Mucosa of gallbladder (tissue), 1 donor: ENCODE results near the gene TBC1D1. TPM values are rescaled to one million over a fixed set of nuclear protein-coding genes. Genes with fewer than 3 reads are reported as not detected.

Experiments used
- DNase-seq: peaks from one replicate; pipeline ENCODE4 v3.0.0-alpha.2; 2020; ENCODE audit warnings: low spot score
- total RNA-seq: library from RNA; stranded (reverse); gene quantifications from one replicate; pipeline ENCODE4 v1.2.1, GENCODE V29; 2021
- donor health status: DM: no; HTN: no; CAD: no.

The TBC1D1 gene
- total RNA-seq, 1 donor from 2014 or later = 159 TPM

DNA sequence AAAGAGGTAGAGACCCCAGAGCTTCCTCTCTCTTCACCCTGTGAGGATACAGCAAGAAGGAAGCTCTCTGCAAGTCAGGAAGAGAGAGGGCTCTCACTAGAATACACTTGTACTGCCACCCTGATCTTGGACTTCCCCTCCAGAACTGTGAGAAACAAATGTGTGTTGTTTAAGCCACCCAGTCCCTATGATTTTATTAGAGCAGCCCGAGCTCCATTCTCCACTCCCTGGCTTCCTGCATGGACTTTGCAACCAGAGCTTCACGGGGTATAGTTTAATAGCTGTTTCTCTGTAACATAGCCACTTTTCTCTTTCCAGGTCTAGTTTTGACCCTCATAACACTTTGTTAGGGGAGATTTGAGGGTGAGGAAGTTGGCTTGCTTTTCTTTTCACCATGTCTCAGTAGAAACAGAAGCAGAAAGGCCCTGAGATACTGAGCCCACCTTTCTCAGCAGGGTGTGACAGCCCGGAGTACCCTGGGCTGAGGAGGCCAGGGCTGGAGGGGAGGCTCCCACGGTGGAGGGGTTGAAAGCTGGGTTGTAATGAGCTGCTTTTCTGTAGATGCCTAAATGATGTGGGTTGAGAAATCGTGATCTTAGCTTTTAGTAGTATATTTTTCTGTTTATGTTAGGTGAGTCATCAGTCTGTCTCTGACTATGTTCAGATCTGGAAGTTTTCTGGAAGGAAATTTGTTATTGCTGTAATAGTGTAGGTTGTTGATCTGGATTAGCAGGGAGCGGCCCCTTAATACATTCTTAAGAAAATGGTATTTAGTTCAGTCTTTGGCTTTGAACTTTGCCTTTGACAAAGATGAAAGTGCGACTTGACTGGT, 187.9 kb downstream of the TBC1D1 start:
- DNase-seq = no peak

DNA sequence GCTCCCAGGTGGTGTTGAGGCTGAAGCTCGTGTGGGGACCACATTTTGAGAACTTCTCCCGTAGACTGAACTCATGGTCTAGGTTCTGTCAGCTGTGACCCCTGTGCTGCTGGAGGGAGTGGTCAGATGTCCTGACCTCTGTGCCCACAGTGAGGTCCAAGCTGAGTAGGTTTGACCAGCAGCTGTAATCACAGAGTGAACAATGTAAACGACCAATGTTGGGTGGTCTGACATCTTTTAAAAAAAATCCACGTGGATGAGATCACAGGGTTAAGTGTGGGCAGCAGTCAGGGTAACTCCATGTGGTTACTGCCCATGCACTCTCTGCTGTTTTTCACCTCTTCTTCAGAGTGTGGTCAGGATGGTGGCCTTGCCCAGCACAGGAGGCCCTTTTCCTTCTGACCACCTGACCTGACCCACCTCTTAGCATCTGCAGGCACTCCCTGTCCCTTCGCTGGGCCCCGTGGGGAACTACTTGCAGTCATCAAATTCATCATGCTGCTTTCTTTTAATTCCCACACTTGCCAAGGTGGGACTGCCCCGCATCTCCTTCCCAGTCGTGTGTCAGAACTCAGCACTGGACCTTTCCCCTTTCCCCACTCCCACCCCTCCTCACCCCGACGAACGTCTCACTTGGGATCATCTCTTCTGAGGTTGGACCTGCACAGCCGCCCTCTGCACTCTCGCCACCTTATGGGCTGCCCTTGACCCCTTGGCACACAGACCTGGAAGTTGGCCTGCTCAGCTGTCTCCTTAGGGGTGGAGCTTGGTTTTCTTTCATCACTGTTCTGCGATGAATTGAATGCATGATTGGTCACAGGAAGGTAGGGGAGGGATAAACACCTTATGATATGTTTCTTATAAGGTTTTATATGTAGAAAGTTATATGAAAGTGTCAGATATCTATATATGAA, 189.4 kb downstream of the TBC1D1 start:
- no peak for DNase-seq

DNA sequence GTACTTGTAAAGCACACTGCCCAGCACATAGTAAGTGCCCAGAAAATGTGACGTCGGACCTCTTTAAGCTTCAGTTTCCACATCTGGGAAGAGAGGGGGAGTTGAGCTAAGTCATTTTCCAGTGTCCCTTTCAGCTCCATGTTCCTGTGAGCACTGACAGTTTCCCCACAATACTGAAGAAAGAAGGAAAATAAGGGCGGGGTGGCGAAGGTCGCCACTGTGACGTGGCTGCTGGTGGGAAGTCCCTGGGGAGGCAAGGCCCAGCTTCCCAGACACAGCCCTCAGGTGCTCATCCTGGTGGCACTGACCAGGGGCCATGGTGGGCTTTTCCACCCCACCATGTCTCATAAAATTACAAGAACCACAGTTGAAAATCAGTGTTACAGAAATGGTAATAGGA, 191.1 kb downstream of the TBC1D1 start:
- DNase-seq = no peak

DNA sequence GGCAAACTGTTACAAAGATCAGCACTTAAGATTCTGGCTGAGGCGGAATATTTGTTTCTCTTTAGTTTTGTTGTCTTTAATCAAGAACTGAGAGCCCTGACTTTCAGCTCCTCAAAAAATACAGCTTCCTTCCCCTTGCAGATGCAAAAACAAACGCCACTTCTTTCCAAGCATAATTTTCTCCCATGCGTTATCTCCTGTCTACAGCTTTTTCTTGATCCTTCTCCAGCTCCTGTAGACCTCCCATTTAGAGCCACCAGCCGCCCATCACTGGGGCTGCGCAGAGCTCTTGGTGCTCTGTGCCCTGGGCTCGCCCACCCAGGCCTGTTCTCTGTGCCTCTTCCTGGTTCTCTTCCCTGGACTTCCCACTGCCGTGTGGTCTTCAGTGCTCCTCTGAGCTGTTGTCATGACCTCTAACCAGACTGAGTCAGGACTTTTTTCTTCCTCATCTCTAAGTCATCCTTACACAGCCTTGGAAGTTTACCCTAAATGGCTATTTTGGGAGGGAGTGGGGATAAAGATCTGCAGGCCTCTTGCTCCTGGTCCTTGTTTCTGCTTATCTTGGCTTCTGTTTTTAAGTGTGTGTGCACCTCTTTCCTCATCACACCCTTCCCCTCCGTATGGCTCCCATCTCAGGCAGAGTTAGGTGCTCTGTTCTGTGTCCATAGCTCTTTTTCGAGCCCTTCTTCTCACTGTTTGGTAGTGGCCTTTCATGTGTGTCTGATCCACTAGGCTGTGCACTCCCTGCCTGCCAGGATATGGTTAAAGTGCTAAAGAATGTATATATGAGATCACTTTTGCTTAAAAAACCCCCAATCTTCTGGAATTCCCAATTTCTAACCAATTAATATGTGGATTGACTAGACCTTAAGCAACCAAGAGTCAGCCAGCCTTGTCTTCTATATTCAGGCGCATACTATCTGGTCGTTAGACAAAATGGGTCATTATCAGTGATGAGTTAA, 191.8 kb downstream of the TBC1D1 start:
- no peak for DNase-seq

GRCh38 chr4:38084877-38085711, 194.2 kb downstream of the TBC1D1 start:
- no peak for DNase-seq

- no peak for DNase-seq
These were observed 194.9 kb downstream of the TBC1D1 start for GRCh38 chr4:38085751-38086150.

GRCh38 chr4:38086151-38086848, 195.4 kb downstream of the TBC1D1 start:
- no peak for DNase-seq

GRCh38 chr4:38086849-38087226, 196.0 kb downstream of the TBC1D1 start:
- no peak for DNase-seq

DNA sequence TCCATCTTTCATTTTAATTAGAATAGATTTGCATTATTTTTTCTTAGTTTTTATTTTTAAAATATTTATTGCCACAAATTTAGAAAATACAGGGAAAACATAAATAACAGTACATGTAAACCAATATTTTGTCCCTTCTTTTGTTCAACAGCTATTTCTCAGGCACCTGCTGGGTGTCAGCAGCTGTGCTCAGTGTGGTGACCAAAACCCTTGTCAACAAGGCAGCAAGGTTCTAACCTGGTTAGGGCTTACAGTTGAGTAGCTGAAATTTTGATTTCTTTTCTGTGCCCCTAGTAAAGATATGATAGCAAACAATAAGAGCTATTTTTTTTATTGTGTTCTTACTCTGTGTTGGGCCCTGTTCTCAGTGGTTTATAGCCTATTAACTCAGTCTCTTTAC, 197.4 kb downstream of the TBC1D1 start:
- no peak for DNase-seq

DNA sequence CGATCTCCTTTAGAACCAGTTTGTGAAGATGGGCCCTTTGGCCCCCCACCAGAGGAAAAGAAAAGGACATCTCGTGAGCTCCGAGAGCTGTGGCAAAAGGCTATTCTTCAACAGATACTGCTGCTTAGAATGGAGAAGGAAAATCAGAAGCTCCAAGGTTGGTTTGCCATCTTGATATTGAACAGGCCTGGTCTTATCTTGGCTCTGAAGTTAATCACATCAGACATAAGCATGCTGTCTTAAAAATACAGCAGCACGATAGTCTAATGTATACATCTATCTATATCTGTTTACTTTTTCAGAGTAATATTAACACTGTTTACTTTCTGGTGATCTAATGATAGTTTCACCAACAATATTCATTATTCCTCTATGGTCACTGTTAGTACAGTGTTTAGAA, 199.1 kb downstream of the TBC1D1 start:
- no peak for DNase-seq

GRCh38 chr4:38090455-38091246, 199.8 kb downstream of the TBC1D1 start:
- no peak for DNase-seq

DNA sequence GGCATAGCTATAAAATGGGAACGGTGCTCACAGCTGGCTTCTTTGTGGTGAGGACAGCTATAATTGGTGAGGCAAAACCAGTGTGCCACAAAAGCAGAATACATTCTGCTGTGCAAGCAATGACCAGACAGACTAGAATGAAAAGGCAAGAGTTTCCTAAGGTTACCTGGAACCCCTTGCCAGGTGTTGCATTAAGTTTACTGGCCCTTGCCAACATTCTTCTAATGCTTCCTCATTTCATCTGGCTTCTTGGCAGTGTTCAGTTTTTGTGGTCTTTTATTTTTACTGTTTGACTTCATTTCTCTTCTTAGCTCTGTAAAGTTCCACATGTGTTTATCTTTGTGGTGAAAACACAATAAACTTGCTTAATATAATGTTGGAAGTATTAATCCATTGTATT, 200.8 kb downstream of the TBC1D1 start:
- DNase-seq = no peak

DNA sequence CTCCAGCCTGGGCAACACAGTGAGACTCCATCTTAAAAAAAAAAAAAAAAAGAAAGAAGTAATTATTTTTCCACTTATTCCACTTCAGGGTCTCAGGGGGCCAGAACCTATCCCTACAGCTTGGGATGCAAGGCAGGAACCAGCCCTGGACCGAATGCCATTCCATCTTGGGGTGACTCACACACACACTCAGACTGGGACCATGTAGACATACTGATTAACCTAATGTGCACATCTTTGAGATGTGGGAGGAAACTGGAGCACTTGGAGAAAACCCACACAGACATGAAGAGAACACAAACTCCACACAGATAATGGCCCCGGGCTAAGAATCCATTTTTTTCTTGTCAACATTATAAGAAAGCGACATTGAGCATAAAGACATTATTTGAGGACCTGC, 201.8 kb downstream of the TBC1D1 start:
- DNase-seq = no peak

DNA sequence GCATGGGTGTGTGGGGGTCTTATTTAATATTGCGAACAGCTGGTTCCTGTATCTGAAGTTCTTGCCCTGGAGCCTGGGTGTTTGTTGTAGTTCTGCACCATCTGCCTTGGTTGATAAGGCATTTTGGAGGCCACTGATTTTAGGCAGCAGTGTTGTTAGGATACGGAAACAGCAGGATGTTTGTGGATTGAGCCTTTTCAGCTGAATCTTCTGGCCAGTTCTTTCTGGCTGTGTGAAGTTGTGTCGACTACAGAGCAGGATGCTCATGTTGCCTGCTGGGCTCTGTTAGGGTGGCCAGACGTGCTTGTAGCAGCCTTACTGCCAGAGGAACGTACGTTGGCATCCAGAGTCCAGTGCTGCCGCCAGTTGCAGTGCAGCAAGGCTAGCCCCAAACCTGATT, 203.5 kb downstream of the TBC1D1 start:
- DNase-seq = peak; percentile 51

DNA sequence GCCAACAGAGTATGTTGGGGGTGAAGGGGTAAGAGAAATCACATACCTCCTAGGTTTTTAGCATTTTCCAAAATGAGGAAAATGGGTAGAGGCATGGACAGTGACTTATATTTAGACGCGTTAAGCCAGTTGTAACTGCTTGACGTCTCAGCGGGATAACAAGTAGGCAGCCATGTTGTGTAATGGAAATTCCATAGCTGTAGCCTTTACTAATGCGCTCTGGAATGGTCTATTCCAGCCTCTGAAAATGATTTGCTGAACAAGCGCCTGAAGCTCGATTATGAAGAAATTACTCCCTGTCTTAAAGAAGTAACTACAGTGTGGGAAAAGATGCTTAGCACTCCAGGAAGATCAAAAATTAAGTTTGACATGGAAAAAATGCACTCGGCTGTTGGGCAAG, 204.8 kb downstream of the TBC1D1 start:
- no peak for DNase-seq

DNA sequence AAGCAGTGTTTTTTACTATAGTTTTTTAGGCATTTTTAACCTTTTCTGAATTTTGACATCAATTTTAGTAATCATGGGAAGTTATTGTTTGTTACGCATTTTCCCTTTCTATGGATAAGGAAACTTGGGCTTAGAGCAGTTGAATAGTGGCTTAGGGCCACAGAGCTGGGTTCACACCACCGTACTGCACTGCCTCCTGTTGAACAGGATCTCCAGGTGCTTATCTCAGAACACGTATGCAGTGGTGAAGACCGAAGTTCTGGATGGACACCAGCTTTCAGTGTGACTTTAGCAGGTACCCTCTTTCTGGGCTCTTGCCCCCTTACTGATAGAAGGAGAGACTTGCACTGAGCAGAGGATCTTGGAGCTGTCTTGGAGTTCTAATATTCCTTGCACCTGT, 206.9 kb downstream of the TBC1D1 start:
- no peak for DNase-seq

- no peak for DNase-seq
These were observed 208.2 kb downstream of the TBC1D1 start for GRCh38 chr4:38099020-38099600.

DNA sequence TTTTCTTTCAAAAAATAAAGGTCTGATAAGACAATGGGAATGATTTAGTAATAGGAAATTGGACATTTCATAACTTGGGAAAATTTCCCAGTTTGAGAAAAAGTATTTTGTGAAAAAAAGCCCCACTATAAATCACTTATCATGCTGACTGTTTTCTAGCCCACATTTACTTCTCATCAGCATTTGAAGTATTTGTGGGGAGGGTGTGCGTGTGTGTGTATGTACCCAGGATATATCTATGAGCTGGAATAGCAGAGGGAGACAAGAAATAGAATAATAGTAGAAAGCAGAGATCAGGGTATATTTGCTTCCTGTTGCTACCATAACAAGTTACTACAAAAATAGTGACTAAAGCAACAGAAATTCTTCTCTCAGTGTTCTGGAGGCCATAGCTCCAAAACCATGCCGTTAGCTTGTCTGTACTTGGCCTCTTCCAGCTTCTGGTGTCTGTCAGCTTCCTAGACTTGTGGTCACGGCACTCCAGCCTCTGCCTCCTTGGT, 209.1 kb downstream of the TBC1D1 start:
- DNase-seq = no peak
